H1 (cell line): ENCODE results near the gene MARCHF2. TPM values are rescaled to one million over a fixed set of nuclear protein-coding genes. Genes with fewer than 3 reads are reported as not detected.

Experiments
- ATF3 ChIP-seq: IDR thresholded peaks from 2 replicates; pipeline ENCODE4 v1.6.1; 2011; ENCODE audit warnings: low read depth, mild to moderate bottlenecking, low read length; ENCODE audit not compliant: insufficient read depth
- polyA plus RNA-seq, 7 experiments: library from polyadenylated mRNA; depleted of rRNA in 3 of 7; stranded (reverse) in 5 of 7; unstranded in 2 of 7; fragments of >200 nt in 5 of 7; fragments of 200-250 nt in 2 of 7; gene quantifications; 1 replicate in 5 of 7; 2 replicates in 1 of 7; 4 replicates in 1 of 7; pipeline versions ENCODE4 v1.2.1 to v1.2.3, GENCODE V29; 2011 to 2013; ENCODE audit warnings: missing spikeins in 2 of 7, mixed read lengths in 2 of 7
- total RNA-seq: library from RNA; stranded (reverse); fragmentation: NEBNext Ultra II Directional; extraction: Animal tissue kit (Norgen Biotek cat#: 25700); gene quantifications from 2 replicates; pipeline ENCODE4 v1.2.1, GENCODE V29; 2021

MARCHF2 gene
- total and polyA plus RNA-seq, 2 of the 8 experiments (the other 6 are each of a cell fraction or from before 2014, with no cell fraction given): 18.5 to 46.2 TPM

GRCh38 chr19:8391198-8392016, 21.7 kb upstream of the MARCHF2 start (continued):
- no peak for TF ChIP-seq ATF3
